Liver (tissue), 9 donors: Measurements from ENCODE around the gene TNFSF8. TPM values are rescaled to one million over a fixed set of nuclear protein-coding genes. Genes with fewer than 3 reads are reported as not detected.
A peak's percentile ranks its signal among the peaks of the same experiment; 100 is the strongest.

Experiments
- DNase-seq: peaks from one replicate; pipeline ENCODE4 v3.0.0-alpha.2; 2017; ENCODE audit warnings: low spot score
- H3K27ac ChIP-seq, 2 donors: one replicate each; pipeline ENCODE4 v1.7.0; 2013; ENCODE audit warnings: inconsistent platforms in 2 of 2, low read length in 2 of 2, control low read depth in 1 of 2, low read depth in 1 of 2, mild to moderate bottlenecking in 1 of 2
- H3K27me3 ChIP-seq, 4 donors: one replicate each; pipeline versions ENCODE4 v1.6.1 to v1.7.0; 2013; ENCODE audit warnings: low read length in 3 of 4, inconsistent platforms in 1 of 4, mild to moderate bottlenecking in 1 of 4, moderate library complexity in 1 of 4; ENCODE audit not compliant: control insufficient read depth in 4 of 4, insufficient read depth in 4 of 4
- H3K36me3 ChIP-seq, 4 donors: one replicate each; pipeline versions ENCODE4 v1.6.1 to v1.7.0; 2013; ENCODE audit warnings: low read length in 3 of 4, mild to moderate bottlenecking in 3 of 4, low read depth in 1 of 4, moderate library complexity in 1 of 4; ENCODE audit not compliant: control insufficient read depth in 4 of 4, insufficient read depth in 3 of 4
- H3K4me1 ChIP-seq, 4 donors: one replicate each; pipeline versions ENCODE4 v1.6.1 to v1.7.0; 2013; ENCODE audit warnings: low read length in 3 of 4, mild to moderate bottlenecking in 3 of 4, moderate library complexity in 1 of 4; ENCODE audit not compliant: control insufficient read depth in 4 of 4, insufficient read depth in 4 of 4
- H3K4me3 ChIP-seq, 3 donors: one replicate each; pipeline versions ENCODE4 v1.6.1 to v1.7.0; 2013; ENCODE audit warnings: low read length in 3 of 3, control low read depth in 1 of 3, low read depth in 1 of 3, mild to moderate bottlenecking in 1 of 3
- H3K9ac ChIP-seq, 2 donors: one replicate each; pipeline ENCODE4 v1.7.0; 2013; ENCODE audit warnings: low read length in 2 of 2, mild to moderate bottlenecking in 2 of 2, moderate library complexity in 2 of 2, control low read depth in 1 of 2, low read depth in 1 of 2
- H3K9me3 ChIP-seq, 4 donors: one replicate each; pipeline versions ENCODE4 v1.6.1 to v1.7.0; 2013; ENCODE audit warnings: low read length in 3 of 4; ENCODE audit not compliant: control insufficient read depth in 4 of 4
- ATF3 ChIP-seq: IDR thresholded peaks from 2 replicates; pipeline ENCODE4 v1.6.1; 2016; ENCODE audit warnings: antibody characterized with exemption
- EGR1 ChIP-seq, 2 donors: IDR thresholded peaks; 2 replicates each; pipeline ENCODE4 v1.6.1; 2016 to 2018; ENCODE audit warnings: antibody characterized with exemption in 2 of 2, low read depth in 2 of 2
- FOXA1 ChIP-seq: IDR thresholded peaks from 2 replicates; pipeline ENCODE4 v1.6.1; 2016; ENCODE audit warnings: antibody characterized with exemption
- FOXA2 ChIP-seq: IDR thresholded peaks from 2 replicates; pipeline ENCODE4 v1.6.1; 2016; ENCODE audit warnings: antibody characterized with exemption
- GABPA ChIP-seq, 2 donors: IDR thresholded peaks in 1 of 2; conservative IDR thresholded peaks in 1 of 2; 2 replicates each; pipeline ENCODE4 v1.6.1; 2016; ENCODE audit warnings: antibody characterized with exemption in 2 of 2, mild to moderate bottlenecking in 1 of 2, moderate library complexity in 1 of 2
- HNF4G ChIP-seq: IDR thresholded peaks from 2 replicates; pipeline ENCODE4 v1.6.1; 2016; ENCODE audit warnings: antibody characterized with exemption
- JUND ChIP-seq, 2 donors: IDR thresholded peaks; 2 replicates each; pipeline ENCODE4 v1.6.1; 2016; ENCODE audit warnings: antibody characterized with exemption in 2 of 2
- NR2F2 ChIP-seq: IDR thresholded peaks from 2 replicates; pipeline ENCODE4 v1.6.1; 2016; ENCODE audit warnings: antibody characterized with exemption
- RAD21 ChIP-seq, 2 donors: IDR thresholded peaks; 2 replicates each; pipeline ENCODE4 v1.6.1; 2016; ENCODE audit warnings: antibody characterized with exemption in 2 of 2, mild to moderate bottlenecking in 2 of 2
- RXRA ChIP-seq, 2 donors: IDR thresholded peaks; 2 replicates each; pipeline ENCODE4 v1.6.1; 2017 to 2018; ENCODE audit warnings: antibody characterized with exemption in 2 of 2, mild to moderate bottlenecking in 1 of 2
- YY1 ChIP-seq: IDR thresholded peaks from 2 replicates; pipeline ENCODE4 v1.6.1; 2016; ENCODE audit warnings: antibody characterized with exemption, mild to moderate bottlenecking
- WGBS: extraction: QIAGEN DNeasy Blood & Tissue Kit; methylation state at CpG from one replicate; pipeline ENCODE4 v1.1.7; 2013; 5-methylcytosine and 5-hydroxymethylcytosine counted together
- polyA plus RNA-seq, 2 donors: library from polyadenylated mRNA; stranded (reverse) in 1 of 2; unstranded in 1 of 2; fragments of 200-250 nt in 1 of 2; fragments of >200 nt in 1 of 2; fragmentation: Nextera tagmentation in 1 of 2; extraction: Ambion mirVana in 1 of 2; gene quantifications; one replicate each; pipeline versions ENCODE4 v1.2.1 to v1.2.3, GENCODE V29; 2013 to 2015
- total RNA-seq, 2 donors: library from RNA; depleted of rRNA; stranded (reverse); fragments of >200 nt; gene quantifications; one replicate each; pipeline ENCODE4 v1.2.3, GENCODE V29; 2014
- TF ChIP-seq, protein P1 (sequence below): IDR thresholded peaks from 2 replicates; pipeline ENCODE4 v1.6.1; 2016; ENCODE audit warnings: antibody characterized with exemption, mild to moderate bottlenecking
- TF ChIP-seq, protein P2 (sequence below): IDR thresholded peaks from 2 replicates; pipeline ENCODE4 v1.6.1; 2016; ENCODE audit warnings: antibody characterized with exemption
- TF ChIP-seq, protein P3 (sequence below): fragments of 150-350 bp; IDR thresholded peaks from 2 replicates; pipeline ENCODE4 v1.5.1; 2017; ENCODE audit warnings: improper control_type of control experiment, low read depth, low read length; ENCODE audit not compliant: missing input control
- donor health status: healthy.
- donor health status: healthy.
- donor health status: healthy.
- donor health status: healthy.
- donor health status: healthy.

The TNFSF8 gene
- total and polyA plus RNA-seq, 4 donors = 0.28 to 1.4 (median 0.51) TPM

GRCh38 chr9:114958844-114959235, 28.4 kb upstream of the TNFSF8 start:
- H3K27ac ChIP-seq = no peak overlapping the region
- H3K4me1 ChIP-seq = no peaks in the 10 kb centered on the region
- DNase-seq = no peak
- TF ChIP-seq JUND (IDR thresholded peaks at IDR 0.05) (no peak), NR2F2 (no peak), HNF4G (no peak), FOXA1 (no peak), YY1 (no peak), RAD21 (IDR thresholded peaks at IDR 0.05) (no peak), FOXA2 (no peak), RXRA (IDR thresholded peaks at IDR 0.05) (no peak)
- TF ChIP-seq, protein P1, sequence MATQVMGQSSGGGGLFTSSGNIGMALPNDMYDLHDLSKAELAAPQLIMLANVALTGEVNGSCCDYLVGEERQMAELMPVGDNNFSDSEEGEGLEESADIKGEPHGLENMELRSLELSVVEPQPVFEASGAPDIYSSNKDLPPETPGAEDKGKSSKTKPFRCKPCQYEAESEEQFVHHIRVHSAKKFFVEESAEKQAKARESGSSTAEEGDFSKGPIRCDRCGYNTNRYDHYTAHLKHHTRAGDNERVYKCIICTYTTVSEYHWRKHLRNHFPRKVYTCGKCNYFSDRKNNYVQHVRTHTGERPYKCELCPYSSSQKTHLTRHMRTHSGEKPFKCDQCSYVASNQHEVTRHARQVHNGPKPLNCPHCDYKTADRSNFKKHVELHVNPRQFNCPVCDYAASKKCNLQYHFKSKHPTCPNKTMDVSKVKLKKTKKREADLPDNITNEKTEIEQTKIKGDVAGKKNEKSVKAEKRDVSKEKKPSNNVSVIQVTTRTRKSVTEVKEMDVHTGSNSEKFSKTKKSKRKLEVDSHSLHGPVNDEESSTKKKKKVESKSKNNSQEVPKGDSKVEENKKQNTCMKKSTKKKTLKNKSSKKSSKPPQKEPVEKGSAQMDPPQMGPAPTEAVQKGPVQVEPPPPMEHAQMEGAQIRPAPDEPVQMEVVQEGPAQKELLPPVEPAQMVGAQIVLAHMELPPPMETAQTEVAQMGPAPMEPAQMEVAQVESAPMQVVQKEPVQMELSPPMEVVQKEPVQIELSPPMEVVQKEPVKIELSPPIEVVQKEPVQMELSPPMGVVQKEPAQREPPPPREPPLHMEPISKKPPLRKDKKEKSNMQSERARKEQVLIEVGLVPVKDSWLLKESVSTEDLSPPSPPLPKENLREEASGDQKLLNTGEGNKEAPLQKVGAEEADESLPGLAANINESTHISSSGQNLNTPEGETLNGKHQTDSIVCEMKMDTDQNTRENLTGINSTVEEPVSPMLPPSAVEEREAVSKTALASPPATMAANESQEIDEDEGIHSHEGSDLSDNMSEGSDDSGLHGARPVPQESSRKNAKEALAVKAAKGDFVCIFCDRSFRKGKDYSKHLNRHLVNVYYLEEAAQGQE = no peak
- TF ChIP-seq, protein P2, sequence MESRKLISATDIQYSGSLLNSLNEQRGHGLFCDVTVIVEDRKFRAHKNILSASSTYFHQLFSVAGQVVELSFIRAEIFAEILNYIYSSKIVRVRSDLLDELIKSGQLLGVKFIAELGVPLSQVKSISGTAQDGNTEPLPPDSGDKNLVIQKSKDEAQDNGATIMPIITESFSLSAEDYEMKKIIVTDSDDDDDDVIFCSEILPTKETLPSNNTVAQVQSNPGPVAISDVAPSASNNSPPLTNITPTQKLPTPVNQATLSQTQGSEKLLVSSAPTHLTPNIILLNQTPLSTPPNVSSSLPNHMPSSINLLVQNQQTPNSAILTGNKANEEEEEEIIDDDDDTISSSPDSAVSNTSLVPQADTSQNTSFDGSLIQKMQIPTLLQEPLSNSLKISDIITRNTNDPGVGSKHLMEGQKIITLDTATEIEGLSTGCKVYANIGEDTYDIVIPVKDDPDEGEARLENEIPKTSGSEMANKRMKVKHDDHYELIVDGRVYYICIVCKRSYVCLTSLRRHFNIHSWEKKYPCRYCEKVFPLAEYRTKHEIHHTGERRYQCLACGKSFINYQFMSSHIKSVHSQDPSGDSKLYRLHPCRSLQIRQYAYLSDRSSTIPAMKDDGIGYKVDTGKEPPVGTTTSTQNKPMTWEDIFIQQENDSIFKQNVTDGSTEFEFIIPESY = no peak
- H3K4me3 ChIP-seq = no peak overlapping the region
- H3K9me3 ChIP-seq = peaks cover 0 to 7% (median 4%) of the 10 kb centered on the region in 4 donors
- WGBS = 90% methylated on average over 2 of the region's 2 CpGs
- no peaks in the 10 kb centered on the region for H3K36me3 ChIP-seq
- no peak overlapping the region for H3K9ac ChIP-seq
- no peaks in the 10 kb centered on the region for H3K27me3 ChIP-seq

GRCh38 chr9:114958021-114958843, 27.8 kb upstream of the TNFSF8 start:
- Histone ChIP-seq H3K36me3 (no peaks in the 10 kb centered on the region), H3K27me3 (no peaks in the 10 kb centered on the region), H3K4me3 (no peak overlapping the region), H3K4me1 (no peaks in the 10 kb centered on the region), H3K27ac (peak overlapping the region in 1 of 2 donors; percentile 39), H3K9me3 (peaks cover 0 to 7% (median 4%) of the 10 kb centered on the region in 4 donors), H3K9ac (no peak overlapping the region)
- no peak for TF ChIP-seq NR2F2
- TF ChIP-seq, protein P2 = no peak
- no peak for TF ChIP-seq EGR1 (IDR thresholded peaks at IDR 0.05; ENCODE audit: low read depth in 2 of 2)
- TF ChIP-seq JUND (IDR thresholded peaks at IDR 0.05) = no peak
- TF ChIP-seq, protein P3, sequence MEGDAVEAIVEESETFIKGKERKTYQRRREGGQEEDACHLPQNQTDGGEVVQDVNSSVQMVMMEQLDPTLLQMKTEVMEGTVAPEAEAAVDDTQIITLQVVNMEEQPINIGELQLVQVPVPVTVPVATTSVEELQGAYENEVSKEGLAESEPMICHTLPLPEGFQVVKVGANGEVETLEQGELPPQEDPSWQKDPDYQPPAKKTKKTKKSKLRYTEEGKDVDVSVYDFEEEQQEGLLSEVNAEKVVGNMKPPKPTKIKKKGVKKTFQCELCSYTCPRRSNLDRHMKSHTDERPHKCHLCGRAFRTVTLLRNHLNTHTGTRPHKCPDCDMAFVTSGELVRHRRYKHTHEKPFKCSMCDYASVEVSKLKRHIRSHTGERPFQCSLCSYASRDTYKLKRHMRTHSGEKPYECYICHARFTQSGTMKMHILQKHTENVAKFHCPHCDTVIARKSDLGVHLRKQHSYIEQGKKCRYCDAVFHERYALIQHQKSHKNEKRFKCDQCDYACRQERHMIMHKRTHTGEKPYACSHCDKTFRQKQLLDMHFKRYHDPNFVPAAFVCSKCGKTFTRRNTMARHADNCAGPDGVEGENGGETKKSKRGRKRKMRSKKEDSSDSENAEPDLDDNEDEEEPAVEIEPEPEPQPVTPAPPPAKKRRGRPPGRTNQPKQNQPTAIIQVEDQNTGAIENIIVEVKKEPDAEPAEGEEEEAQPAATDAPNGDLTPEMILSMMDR = no peak
- TF ChIP-seq HNF4G = no peak
- no peak for TF ChIP-seq ATF3
- no peak for TF ChIP-seq GABPA (IDR thresholded peaks at IDR 0.05 in 1 of 2, conservative IDR thresholded peaks at IDR 0.05 in 1 of 2)
- WGBS = 78% methylated on average over 12 of the region's 12 CpGs
- DNase-seq = no peak
